HG03280 (cell line): ENCODE measurements around the gene GAS1.
A peak's percentile ranks its signal among the peaks of the same experiment; 100 is the strongest.

Source experiments
- ATAC-seq: cut with Tn5 transposase; IDR thresholded peaks from one replicate; pipeline ENCODE4 v1.9.1; 2021; ENCODE audit warnings: mild to moderate bottlenecking, moderate library complexity; ENCODE audit not compliant: unreplicated experiment

GAS1 gene

GRCh38 chr9:86947146-86948073 lies at the start of gene GAS1:
TSS of gene GAS1 (minus strand) at chr9:86947506. CDS start at chr9:86946779, 727 bp downstream.
- peak; percentile 69 for ATAC-seq

DNA sequence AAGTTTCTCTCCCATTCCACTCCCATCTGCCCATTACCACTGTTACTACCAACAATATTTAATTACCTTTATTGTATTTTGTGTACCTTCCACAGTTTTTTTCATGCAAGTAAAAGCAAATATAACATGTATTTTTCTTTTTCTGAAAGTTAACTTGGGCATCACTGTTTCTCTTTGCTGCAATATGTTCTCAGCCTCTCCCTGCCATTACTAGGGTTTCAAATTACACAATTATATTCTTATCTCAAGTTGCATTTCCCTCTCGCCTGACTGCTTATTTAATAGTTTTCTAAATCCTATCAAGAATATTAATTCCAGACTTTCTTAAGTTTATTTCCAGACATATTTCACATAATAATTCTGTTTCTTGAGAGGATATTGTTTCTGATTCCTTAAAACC lies 46.9 kb upstream of the GAS1 start:
- no peak for ATAC-seq

DNA sequence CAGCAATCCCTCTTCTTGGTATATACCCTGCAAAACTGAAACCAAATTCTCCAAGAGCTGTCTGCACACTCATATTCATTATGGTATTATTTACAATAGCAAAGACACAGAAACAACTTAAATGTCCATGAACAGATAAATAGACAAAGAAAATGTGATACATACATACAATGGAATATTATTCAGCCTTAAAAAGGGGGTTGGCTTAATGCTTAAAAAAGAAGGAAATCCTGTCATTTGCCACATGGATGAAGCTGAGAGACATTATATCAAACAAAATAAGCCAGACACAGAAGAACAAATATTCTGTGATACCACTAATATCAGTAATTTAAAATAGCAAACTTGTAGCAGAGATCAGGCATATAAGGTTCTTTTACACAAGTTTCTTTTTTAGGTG lies 46.5 kb upstream of the GAS1 start:
- no peak for ATAC-seq

DNA sequence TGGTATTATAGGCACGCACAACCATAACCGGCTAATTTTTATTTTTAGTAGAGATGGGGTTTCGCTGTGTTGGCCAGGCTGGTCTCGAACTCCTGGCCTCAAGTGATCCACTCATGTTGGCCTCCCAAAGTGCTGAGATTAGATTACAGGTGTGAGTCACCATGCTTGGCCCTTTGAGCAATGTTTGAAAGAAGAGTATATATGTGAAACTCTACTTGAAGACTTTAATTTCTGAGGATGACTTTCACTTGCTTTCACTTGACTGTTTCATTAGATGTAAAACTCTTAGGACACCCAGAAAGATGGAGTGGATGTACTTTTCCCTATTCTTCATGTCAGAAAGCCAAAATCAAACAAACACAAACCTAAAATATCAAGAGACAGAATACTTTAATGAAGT lies 43.8 kb upstream of the GAS1 start:
- ATAC-seq: no peak

GRCh38 chr9:86990290-86990689 lies 43.0 kb upstream of the GAS1 start:
- ATAC-seq: no peak

DNA sequence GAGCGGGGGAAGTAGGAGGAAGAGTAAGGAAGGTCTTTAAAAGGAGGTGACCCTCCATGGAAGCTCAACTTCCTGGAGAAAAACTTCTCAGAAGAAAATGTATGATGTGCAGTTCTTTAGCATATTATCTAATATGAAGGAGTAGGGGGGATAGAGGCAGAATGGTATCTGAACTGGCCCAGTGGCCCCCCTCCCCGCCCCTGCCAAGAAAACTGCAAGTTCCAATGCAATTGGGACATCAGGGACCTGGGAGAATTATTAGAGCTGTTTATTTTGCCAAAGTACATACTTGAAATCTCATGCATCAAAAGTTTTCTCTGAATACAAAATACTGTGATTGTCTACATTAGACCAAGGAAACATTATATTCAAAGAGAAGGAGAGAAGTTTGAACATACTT lies 40.6 kb upstream of the GAS1 start:
- ATAC-seq: no peak

DNA sequence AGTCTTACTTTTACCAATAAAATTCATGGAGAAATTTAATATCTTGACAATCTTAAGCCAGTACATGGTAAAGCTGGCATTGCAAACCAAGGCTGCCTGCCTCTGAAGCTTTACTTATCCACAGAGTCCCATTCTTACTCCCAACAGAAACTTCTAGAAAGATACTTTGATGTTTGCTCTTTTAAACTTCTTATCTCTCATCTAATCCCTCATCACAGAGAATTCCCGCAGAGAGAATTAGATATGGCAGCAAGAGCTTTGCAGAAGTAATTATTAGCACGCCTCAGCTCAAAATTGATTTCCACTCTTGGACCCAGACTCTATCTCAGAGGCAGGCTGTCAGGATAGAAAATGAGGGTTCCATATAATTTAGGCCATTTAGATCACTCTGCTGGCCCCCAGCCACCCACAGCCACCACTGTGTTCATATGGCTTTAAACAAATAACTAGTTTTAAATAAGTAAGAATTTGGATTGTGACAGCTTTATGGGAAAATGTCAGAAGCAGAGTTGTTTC lies 37.9 kb upstream of the GAS1 start:
- no peak for ATAC-seq

DNA sequence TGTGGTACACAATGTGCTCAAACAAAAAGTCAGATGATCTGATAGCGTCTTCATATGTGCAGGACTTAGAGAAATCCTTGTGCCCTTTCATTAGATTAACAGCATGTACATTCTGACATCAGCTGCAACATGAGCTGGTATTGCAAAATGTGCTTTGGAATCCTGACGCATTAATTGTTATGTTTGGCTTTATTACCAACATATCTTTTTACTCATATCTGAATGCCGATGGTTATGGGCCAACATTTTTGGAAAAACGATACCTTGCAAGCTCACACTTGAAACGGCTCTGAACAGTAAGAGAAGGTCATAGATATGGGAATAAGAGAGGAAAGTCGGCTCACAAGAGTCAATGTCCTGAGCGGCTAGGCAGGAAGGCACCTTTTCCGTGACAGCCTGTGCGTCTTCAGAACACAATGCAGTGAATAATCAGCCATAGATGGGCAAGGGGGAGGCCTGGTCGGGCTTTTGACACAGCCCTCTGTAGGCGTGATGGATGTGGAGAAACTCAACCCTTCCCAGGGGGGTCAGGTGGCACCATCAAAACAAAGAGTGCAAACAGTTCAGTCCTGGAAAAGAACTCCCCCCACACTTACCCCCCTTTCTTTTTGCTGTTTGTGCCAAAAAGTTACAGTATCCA lies 36.4 kb upstream of the GAS1 start:
- ATAC-seq: no peak

DNA sequence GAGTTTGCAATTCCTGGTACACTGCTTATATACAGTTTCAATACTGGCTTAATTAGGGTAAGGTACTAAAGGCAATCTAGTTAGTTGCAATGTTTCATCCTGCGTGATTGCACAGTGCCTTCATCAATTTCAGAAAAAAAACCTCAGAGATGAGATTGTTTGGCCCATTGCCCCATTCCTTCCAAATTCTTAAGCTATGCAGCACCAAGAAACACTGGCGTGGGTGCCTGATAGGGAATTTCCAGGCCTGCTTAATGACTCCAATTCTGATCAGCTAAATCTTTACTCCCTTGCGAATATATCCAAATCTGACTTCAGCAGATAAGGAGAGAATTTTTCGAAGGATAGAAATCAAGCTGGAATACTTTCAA lies 35.9 kb upstream of the GAS1 start:
- no peak for ATAC-seq

GRCh38 chr9:86980802-86981201 lies 33.5 kb upstream of the GAS1 start:
- ATAC-seq: no peak

GRCh38 chr9:86979657-86980056 lies 32.4 kb upstream of the GAS1 start:
- no peak for ATAC-seq

DNA sequence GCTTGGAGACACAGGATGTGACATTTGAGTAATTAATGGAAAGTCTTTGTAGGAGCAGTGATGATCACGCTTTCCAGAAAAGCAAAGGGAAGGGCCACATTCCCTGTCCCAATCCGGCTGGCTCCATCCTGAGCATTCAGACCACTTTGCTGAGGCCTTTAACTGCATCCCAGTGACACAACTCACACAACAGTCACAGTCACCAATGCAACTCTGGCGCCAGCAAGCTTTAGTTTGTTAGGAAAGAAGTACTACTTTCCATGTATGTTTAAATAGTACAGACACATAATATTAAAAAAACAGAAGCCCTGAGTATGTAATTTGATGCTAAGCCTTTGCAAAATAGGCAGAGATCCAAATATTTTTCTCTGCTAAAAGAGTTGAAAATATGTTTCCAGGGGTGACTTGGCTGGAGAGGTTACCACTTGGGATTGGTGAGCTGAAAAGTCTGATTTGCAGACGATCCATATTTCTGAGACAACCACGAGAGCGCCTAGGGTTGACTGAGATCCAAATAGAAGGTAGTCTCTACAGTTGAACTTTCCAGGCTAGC lies 31.7 kb upstream of the GAS1 start:
- no peak for ATAC-seq

GRCh38 chr9:86978413-86978812 lies 31.1 kb upstream of the GAS1 start:
- no peak for ATAC-seq

- no peak for ATAC-seq
These were observed 30.0 kb upstream of the GAS1 start for GRCh38 chr9:86977205-86977835.

DNA sequence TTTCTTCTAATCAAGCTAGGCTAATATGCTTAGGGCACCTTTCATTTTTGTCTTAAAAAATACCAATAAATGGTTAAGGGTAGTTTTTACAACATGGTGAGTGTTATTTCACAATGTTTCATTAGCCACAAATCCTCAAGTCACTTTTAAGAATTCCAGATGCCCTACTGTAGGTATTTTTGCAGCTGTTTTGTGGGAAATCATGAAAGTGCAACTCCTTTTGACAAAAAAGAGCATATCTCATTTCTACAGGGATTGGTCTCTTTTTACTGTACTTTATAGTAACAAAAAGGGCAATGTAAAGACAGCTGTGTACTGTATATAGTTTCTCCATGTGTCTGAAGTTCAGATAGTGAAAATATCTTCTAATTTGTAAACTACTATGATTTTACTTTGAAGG lies 28.3 kb upstream of the GAS1 start:
- no peak for ATAC-seq

GRCh38 chr9:86975036-86975435 lies 27.7 kb upstream of the GAS1 start:
- ATAC-seq: no peak

DNA sequence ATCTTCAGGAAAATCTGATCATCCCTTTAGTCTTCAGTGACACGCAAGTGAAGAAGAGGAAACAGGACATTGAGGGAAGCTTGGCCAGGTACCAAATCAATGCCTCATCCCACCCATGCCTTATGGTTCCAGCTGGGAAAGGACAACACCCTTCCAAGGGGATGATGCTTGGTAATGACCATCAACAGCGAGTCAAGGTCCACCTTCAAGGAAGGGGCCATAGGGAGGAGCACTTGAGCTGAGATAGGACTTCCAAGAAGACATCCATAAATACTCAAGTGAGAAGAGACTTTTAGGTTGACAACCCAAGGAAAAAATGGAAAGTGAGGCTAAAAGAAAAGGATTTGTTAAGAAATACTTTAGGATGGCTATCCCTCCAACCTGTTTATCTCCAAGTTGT lies 27.1 kb upstream of the GAS1 start:
- ATAC-seq: no peak

- ATAC-seq: no peak
These were observed 24.4 kb upstream of the GAS1 start for GRCh38 chr9:86971742-86972141.

DNA sequence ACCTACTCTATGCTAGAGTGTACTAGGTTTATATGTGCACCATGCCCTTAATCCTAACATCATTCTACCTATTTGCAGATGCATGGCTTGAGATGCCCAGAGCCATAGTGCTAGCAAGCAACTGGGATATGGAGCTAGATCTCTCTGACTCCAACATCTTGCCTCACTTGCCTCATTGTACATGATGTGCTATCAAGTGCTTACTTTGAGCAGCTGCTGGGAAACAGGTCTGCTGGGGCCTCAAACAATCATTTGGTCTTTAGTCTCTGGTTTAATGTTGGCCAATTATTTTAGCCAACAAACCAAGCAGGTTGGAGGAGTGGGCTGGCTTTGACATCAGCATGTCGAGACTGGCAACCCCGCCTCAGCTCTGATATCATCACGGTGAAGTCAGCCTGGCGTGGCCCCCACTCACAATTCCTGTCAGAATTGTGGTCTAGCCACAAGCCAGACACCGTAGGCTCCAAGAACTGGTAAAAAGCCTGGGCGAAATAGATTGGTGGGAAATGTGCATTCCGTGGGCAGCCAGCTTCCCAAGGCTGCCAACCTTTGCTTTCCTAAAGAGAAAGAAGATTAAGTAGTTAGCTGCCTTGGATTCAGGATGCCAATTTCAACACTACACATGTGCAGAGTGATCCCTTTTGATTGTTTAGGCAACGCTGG lies 21.1 kb upstream of the GAS1 start:
- ATAC-seq: no peak

GRCh38 chr9:86966852-86967511 lies 19.7 kb upstream of the GAS1 start:
- no peak for ATAC-seq
